K562 (cell line): ENCODE measurements around the gene DBF4B. TPM values are rescaled to one million over a fixed set of nuclear protein-coding genes. Genes with fewer than 3 reads are reported as not detected.

Experiments used
- ARID3B ChIP-seq: fragments of 250-450 bp; sonication (Bioruptor Pico); IDR thresholded peaks from 2 replicates; pipeline ENCODE4 v1.4.0; 2020; ENCODE audit warnings: borderline replicate concordance
- ATF1 ChIP-seq, 2 experiments: fragments of 450-650 bp in 1 of 2; IDR thresholded peaks; 2 replicates each; pipeline ENCODE4 v1.6.1; 2016; ENCODE audit warnings: missing compliant biosample characterization in 1 of 2, missing genetic modification characterization in 1 of 2
- CC2D1A ChIP-seq: fragments of 450-650 bp; IDR thresholded peaks from 2 replicates; pipeline ENCODE4 v1.6.1; 2017; ENCODE audit warnings: mild to moderate bottlenecking
- DLX4 ChIP-seq: fragments of 250-450 bp; sonication (Bioruptor Pico); IDR thresholded peaks from 2 replicates; pipeline ENCODE4 v1.6.1; 2021; ENCODE audit warnings: mild to moderate bottlenecking
- ELK3 ChIP-seq: fragments of 450-650 bp; formaldehyde crosslinking; IDR thresholded peaks from 2 replicates; pipeline ENCODE4 v1.4.0; 2020; ENCODE audit warnings: mild to moderate bottlenecking
- MCM3 ChIP-seq: fragments of 450-650 bp; IDR thresholded peaks from 2 replicates; pipeline ENCODE4 v1.6.1; 2016
- MLX ChIP-seq, 2 experiments: fragments of 450-650 bp in 1 of 2; sonication (generic) in 1 of 2; formaldehyde crosslinking; conservative IDR thresholded peaks; 2 replicates each; pipeline versions ENCODE4 v1.4.0 to v1.8.1; 2020 to 2022; ENCODE audit warnings: mild to moderate bottlenecking in 1 of 2, missing genetic modification reagents in 1 of 2
- MYC ChIP-seq, 2 experiments: fragments of 250-450 bp in 1 of 2; sonication (Bioruptor Pico) in 1 of 2; IDR thresholded peaks; 2 replicates each; pipeline versions ENCODE4 v1.5.1 to v1.6.1; 2012 to 2021; ENCODE audit warnings: low read depth in 2 of 2, borderline replicate concordance in 1 of 2, improper control_type of control experiment in 1 of 2, low read length in 1 of 2, mild to moderate bottlenecking in 1 of 2, moderate library complexity in 1 of 2
- NCOA6 ChIP-seq: fragments of 450-650 bp; IDR thresholded peaks from 2 replicates; pipeline ENCODE4 v1.6.1; 2017; ENCODE audit warnings: mild to moderate bottlenecking
- NCOR1 ChIP-seq: fragments of 450-650 bp; IDR thresholded peaks from 2 replicates; pipeline ENCODE4 v1.6.1; 2016; ENCODE audit warnings: mild to moderate bottlenecking, moderate library complexity
- NFATC3 ChIP-seq: fragments of 450-650 bp; IDR thresholded peaks from 2 replicates; pipeline ENCODE4 v1.6.1; 2017; ENCODE audit warnings: mild to moderate bottlenecking
- RB1 ChIP-seq: fragments of 450-650 bp; IDR thresholded peaks from 2 replicates; pipeline ENCODE4 v1.6.1; 2017; ENCODE audit warnings: low read depth, mild to moderate bottlenecking
- SMARCA5 ChIP-seq: fragments of 450-650 bp; IDR thresholded peaks from 2 replicates; pipeline ENCODE4 v1.6.1; 2016
- TAF7 ChIP-seq: fragments of 450-650 bp; IDR thresholded peaks from 2 replicates; pipeline ENCODE4 v1.6.1; 2016; ENCODE audit warnings: missing genetic modification characterization, missing compliant biosample characterization
- ZC3H4 ChIP-seq: sonication (generic); formaldehyde crosslinking; IDR thresholded peaks from 2 replicates; pipeline ENCODE4 v1.9.0; 2021; ENCODE audit warnings: missing genetic modification reagents, borderline replicate concordance
- ZFX ChIP-seq: sonication (generic); formaldehyde crosslinking; IDR thresholded peaks from 2 replicates; pipeline ENCODE4 v1.8.0; 2022; ENCODE audit warnings: mild to moderate bottlenecking, missing genetic modification reagents, moderate library complexity
- ZNF146 ChIP-seq: IDR thresholded peaks from one replicate; pipeline ENCODE4 v1.6.1; 2018; ENCODE audit warnings: missing compliant biosample characterization; ENCODE audit not compliant: unreplicated experiment
- ZNF280A ChIP-seq: fragments of 450-650 bp; IDR thresholded peaks from 2 replicates; pipeline ENCODE4 v1.6.1; 2018; ENCODE audit warnings: mild to moderate bottlenecking, low read depth; ENCODE audit not compliant: partially characterized antibody
- ZNF41 ChIP-seq: fragments of 250-450 bp; sonication (Bioruptor Pico); conservative IDR thresholded peaks from 2 replicates; pipeline ENCODE4 v1.4.0; 2020; ENCODE audit warnings: mild to moderate bottlenecking
- ZNF655 ChIP-seq: fragments of 250-450 bp; sonication (Bioruptor Pico); IDR thresholded peaks from 2 replicates; pipeline ENCODE4 v1.5.0; 2021
- polyA plus RNA-seq, 8 experiments: library from polyadenylated mRNA; depleted of rRNA in 4 of 8; stranded (reverse) in 5 of 8; unstranded in 3 of 8; fragments of >200 nt; fragmentation: Nextera tagmentation in 2 of 8; fragmentation: Illumina TruSeq in 1 of 8; extraction: Ambion mirVana in 2 of 8; extraction: Trizol in 1 of 8; gene quantifications; 2 replicates each; pipeline versions ENCODE4 v1.2.1 to v1.2.3, GENCODE V29; 2011 to 2014; ENCODE audit warnings: inconsistent platforms in 1 of 8, missing spikeins in 1 of 8
- total RNA-seq, 7 experiments: library from RNA; depleted of rRNA in 6 of 7; stranded (reverse); fragments of >200 nt in 6 of 7; fragmentation: Illumina TruSeq in 2 of 7; extraction: Trizol in 2 of 7; gene quantifications; 2 replicates each; pipeline versions ENCODE4 v1.2.1 to v1.2.3, GENCODE V29; 2011 to 2021; ENCODE audit warnings: low replicate concordance in 1 of 7

The DBF4B gene
- total and polyA plus RNA-seq, 9 of the 15 experiments (the other 6 are each of a cell fraction or from before 2014, with no cell fraction given) = 2.5 to 26.9 (median 14.6) TPM

- TF ChIP-seq MLX (CRISPR knock-in tag; conservative IDR thresholded peaks at IDR 0.05) = 0 out of 4 replicates have a peak, but pooled peaks of 1 of the 2 experiments have one; percentile 19
- TF ChIP-seq MYC (IDR thresholded peaks at IDR 0.05; ENCODE audit: low read depth, low read length) = peak; percentile 69
- no peak for TF ChIP-seq MYC (CRISPR knock-in tag; IDR thresholded peaks at IDR 0.05; ENCODE audit: borderline replicate concordance, low read depth)
- peak; percentile 38 for TF ChIP-seq RB1
- TF ChIP-seq MCM3 = no peak
- TF ChIP-seq NFATC3 = no peak
- TF ChIP-seq ZNF41 (CRISPR knock-in tag) = no peak
- no peak for TF ChIP-seq SMARCA5
- no peak for TF ChIP-seq ELK3 (CRISPR knock-in tag)
- TF ChIP-seq ATF1 (CRISPR knock-in tag; IDR thresholded peaks at IDR 0.05) = no peak
- TF ChIP-seq ATF1 (tag; IDR thresholded peaks at IDR 0.05) = peak; percentile 75
- TF ChIP-seq NCOA6 = no peak
- peak; percentile 55; the same call in 1 of the 2 replicates for TF ChIP-seq ZC3H4 (CRISPR knock-in tag)
- TF ChIP-seq NCOR1 = no peak
- TF ChIP-seq ZNF280A = no peak
- TF ChIP-seq ARID3B (CRISPR knock-in tag) = no peak
- TF ChIP-seq ZNF146 (CRISPR knock-in tag) = no peak
- peak; percentile 72; the same call in 1 of the 2 replicates for TF ChIP-seq ZFX (CRISPR knock-in tag)
- no peak for TF ChIP-seq CC2D1A
- TF ChIP-seq ZNF655 = no peak
- peak; percentile 86; the same call in 1 of the 2 replicates for TF ChIP-seq TAF7 (tag)
- no peak for TF ChIP-seq DLX4 (CRISPR knock-in tag)
Observed at GRCh38 chr17:44689477-44690217, 18.8 kb upstream of the DBF4B start, which contains the start of gene CCDC43 (continued).
